Measurements from ENCODE around the gene FAM98B. TPM values are rescaled to one million over a fixed set of nuclear protein-coding genes. Genes with fewer than 3 reads are reported as not detected.

FAM98B gene
- total and polyA plus RNA-seq, 9 of the 15 experiments (the other 6 are each of a cell fraction or from before 2014, with no cell fraction given): 3.1 to 42.0 (median 9.4) TPM

DNA sequence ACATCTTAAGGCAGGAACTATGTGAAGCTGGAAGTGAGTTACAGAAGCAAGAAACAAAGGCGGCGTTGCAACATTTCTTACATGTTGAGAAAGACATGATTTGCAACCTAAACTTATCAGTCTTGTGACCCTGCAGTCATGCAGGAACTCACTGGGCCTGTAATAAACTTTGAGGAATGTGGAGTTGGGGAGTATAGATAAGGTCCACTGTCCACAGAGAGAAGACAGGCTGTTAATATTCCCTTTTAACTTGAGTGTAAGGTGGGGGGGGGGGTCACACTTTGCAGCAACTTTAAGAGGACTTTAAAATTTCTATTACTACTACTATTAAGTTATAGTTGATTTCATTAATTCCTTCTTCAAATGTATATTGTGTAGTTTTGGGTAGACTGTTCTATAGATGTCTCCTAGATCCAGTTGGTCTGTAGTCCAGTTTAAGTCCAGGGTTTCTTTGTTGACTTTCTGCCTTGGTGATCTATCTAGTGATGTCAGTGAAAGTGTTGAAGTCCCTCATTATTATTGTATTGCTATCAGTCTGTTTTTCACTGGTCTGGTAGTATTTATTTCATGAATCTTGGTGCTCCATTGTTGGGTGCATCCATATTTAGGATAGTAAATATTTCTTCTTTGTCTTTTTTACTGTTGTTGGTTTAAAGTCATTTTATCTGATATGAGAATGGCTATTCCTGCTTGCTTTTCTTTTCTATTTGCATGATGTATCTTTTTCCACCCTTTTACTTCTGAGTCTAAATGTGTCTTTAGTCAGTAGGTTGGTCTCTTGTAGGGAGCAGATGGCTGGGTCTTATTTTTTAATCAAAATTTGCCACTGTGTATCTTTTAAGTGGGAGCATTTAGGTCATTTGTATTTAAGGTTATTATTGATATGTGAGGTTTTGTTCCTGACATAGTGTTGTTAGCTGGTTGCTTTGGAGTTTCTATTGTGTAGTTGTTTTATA, 15.6 kb upstream of the FAM98B start (continued):
- TF ChIP-seq MEIS2 (IDR thresholded peaks at IDR 0.05; ENCODE audit: partially characterized antibody) (peak; percentile 94), FOXM1 (IDR thresholded peaks at IDR 0.05; ENCODE audit: low read depth) (peak; percentile 56), FOXM1 (CRISPR knock-in tag; IDR thresholded peaks at IDR 0.05; ENCODE audit: low read depth) (no peak), SMAD2 (IDR thresholded peaks at IDR 0.05; ENCODE audit: low read depth, low read length) (no peak), SP1 (CRISPR knock-in tag; IDR thresholded peaks at IDR 0.05) (0 out of 2 replicates have a peak, but pooled peaks have one; percentile 30), MTA3 (IDR thresholded peaks at IDR 0.05; ENCODE audit: borderline replicate concordance) (no peak), ZNF24 (IDR thresholded peaks at IDR 0.05) (no peak), WHSC1 (IDR thresholded peaks at IDR 0.05; ENCODE audit: low read length) (no peak)
- TF ChIP-seq, protein P1, sequence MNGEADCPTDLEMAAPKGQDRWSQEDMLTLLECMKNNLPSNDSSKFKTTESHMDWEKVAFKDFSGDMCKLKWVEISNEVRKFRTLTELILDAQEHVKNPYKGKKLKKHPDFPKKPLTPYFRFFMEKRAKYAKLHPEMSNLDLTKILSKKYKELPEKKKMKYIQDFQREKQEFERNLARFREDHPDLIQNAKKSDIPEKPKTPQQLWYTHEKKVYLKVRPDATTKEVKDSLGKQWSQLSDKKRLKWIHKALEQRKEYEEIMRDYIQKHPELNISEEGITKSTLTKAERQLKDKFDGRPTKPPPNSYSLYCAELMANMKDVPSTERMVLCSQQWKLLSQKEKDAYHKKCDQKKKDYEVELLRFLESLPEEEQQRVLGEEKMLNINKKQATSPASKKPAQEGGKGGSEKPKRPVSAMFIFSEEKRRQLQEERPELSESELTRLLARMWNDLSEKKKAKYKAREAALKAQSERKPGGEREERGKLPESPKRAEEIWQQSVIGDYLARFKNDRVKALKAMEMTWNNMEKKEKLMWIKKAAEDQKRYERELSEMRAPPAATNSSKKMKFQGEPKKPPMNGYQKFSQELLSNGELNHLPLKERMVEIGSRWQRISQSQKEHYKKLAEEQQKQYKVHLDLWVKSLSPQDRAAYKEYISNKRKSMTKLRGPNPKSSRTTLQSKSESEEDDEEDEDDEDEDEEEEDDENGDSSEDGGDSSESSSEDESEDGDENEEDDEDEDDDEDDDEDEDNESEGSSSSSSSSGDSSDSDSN (IDR thresholded peaks at IDR 0.05; ENCODE audit: borderline replicate concordance in 1 of 2, low read depth in 2 of 2, low read length in 2 of 2): no peak
- TF ChIP-seq, protein P2, sequence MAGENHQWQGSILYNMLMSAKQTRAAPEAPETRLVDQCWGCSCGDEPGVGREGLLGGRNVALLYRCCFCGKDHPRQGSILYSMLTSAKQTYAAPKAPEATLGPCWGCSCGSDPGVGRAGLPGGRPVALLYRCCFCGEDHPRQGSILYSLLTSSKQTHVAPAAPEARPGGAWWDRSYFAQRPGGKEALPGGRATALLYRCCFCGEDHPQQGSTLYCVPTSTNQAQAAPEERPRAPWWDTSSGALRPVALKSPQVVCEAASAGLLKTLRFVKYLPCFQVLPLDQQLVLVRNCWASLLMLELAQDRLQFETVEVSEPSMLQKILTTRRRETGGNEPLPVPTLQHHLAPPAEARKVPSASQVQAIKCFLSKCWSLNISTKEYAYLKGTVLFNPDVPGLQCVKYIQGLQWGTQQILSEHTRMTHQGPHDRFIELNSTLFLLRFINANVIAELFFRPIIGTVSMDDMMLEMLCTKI (IDR thresholded peaks at IDR 0.05; ENCODE audit: partially characterized antibody): no peak
- TF ChIP-seq, protein P3, sequence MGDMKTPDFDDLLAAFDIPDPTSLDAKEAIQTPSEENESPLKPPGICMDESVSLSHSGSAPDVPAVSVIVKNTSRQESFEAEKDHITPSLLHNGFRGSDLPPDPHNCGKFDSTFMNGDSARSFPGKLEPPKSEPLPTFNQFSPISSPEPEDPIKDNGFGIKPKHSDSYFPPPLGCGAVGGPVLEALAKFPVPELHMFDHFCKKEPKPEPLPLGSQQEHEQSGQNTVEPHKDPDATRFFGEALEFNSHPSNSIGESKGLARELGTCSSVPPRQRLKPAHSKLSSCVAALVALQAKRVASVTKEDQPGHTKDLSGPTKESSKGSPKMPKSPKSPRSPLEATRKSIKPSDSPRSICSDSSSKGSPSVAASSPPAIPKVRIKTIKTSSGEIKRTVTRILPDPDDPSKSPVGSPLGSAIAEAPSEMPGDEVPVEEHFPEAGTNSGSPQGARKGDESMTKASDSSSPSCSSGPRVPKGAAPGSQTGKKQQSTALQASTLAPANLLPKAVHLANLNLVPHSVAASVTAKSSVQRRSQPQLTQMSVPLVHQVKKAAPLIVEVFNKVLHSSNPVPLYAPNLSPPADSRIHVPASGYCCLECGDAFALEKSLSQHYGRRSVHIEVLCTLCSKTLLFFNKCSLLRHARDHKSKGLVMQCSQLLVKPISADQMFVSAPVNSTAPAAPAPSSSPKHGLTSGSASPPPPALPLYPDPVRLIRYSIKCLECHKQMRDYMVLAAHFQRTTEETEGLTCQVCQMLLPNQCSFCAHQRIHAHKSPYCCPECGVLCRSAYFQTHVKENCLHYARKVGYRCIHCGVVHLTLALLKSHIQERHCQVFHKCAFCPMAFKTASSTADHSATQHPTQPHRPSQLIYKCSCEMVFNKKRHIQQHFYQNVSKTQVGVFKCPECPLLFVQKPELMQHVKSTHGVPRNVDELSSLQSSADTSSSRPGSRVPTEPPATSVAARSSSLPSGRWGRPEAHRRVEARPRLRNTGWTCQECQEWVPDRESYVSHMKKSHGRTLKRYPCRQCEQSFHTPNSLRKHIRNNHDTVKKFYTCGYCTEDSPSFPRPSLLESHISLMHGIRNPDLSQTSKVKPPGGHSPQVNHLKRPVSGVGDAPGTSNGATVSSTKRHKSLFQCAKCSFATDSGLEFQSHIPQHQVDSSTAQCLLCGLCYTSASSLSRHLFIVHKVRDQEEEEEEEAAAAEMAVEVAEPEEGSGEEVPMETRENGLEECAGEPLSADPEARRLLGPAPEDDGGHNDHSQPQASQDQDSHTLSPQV (IDR thresholded peaks at IDR 0.05): no peak
- TF ChIP-seq, protein P4, sequence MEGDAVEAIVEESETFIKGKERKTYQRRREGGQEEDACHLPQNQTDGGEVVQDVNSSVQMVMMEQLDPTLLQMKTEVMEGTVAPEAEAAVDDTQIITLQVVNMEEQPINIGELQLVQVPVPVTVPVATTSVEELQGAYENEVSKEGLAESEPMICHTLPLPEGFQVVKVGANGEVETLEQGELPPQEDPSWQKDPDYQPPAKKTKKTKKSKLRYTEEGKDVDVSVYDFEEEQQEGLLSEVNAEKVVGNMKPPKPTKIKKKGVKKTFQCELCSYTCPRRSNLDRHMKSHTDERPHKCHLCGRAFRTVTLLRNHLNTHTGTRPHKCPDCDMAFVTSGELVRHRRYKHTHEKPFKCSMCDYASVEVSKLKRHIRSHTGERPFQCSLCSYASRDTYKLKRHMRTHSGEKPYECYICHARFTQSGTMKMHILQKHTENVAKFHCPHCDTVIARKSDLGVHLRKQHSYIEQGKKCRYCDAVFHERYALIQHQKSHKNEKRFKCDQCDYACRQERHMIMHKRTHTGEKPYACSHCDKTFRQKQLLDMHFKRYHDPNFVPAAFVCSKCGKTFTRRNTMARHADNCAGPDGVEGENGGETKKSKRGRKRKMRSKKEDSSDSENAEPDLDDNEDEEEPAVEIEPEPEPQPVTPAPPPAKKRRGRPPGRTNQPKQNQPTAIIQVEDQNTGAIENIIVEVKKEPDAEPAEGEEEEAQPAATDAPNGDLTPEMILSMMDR (IDR thresholded peaks at IDR 0.05 in 2 of 3, conservative IDR thresholded peaks at IDR 0.05 in 1 of 3; ENCODE audit: insufficient read depth in 2 of 3, low read depth in 1 of 3, low read length in 3 of 3): no peak
- TF ChIP-seq, protein P5, sequence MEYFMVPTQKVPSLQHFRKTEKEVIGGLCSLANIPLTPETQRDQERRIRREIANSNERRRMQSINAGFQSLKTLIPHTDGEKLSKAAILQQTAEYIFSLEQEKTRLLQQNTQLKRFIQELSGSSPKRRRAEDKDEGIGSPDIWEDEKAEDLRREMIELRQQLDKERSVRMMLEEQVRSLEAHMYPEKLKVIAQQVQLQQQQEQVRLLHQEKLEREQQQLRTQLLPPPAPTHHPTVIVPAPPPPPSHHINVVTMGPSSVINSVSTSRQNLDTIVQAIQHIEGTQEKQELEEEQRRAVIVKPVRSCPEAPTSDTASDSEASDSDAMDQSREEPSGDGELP (CRISPR knock-in tag; IDR thresholded peaks at IDR 0.05; ENCODE audit: borderline replicate concordance): no peak
- TF ChIP-seq, protein P6, sequence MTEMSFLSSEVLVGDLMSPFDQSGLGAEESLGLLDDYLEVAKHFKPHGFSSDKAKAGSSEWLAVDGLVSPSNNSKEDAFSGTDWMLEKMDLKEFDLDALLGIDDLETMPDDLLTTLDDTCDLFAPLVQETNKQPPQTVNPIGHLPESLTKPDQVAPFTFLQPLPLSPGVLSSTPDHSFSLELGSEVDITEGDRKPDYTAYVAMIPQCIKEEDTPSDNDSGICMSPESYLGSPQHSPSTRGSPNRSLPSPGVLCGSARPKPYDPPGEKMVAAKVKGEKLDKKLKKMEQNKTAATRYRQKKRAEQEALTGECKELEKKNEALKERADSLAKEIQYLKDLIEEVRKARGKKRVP (CRISPR knock-in tag; IDR thresholded peaks at IDR 0.05): 0 out of 2 replicates have a peak, but pooled peaks have one; percentile 33
